Esophagus (tissue), 2 donors: Measurements from ENCODE around the gene SSBP3. TPM values are rescaled to one million over a fixed set of nuclear protein-coding genes. Genes with fewer than 3 reads are reported as not detected.
A peak's percentile ranks its signal among the peaks of the same experiment; 100 is the strongest.
"Not testable (repeated sequence)": the region's sequence is repeated elsewhere in the genome, so short reads cannot be mapped to it uniquely, and the experiment has no call there.

ENCODE experiments used
- H3K27ac ChIP-seq, 2 donors: one replicate each; pipeline ENCODE4 v1.5.1; 2013; ENCODE audit warnings: low read depth in 2 of 2, mild to moderate bottlenecking in 2 of 2, inconsistent platforms in 1 of 2, low read length in 1 of 2, moderate library complexity in 1 of 2
- H3K27me3 ChIP-seq, 2 donors: one replicate each; pipeline ENCODE4 v1.6.1; 2013; ENCODE audit warnings: low read length in 2 of 2, control low read depth in 1 of 2, mild to moderate bottlenecking in 1 of 2; ENCODE audit not compliant: insufficient read depth in 2 of 2, control insufficient read depth in 1 of 2
- H3K36me3 ChIP-seq, 2 donors: one replicate each; pipeline ENCODE4 v1.6.1; 2013; ENCODE audit warnings: low read length in 1 of 2; ENCODE audit not compliant: control insufficient read depth in 2 of 2, insufficient read depth in 2 of 2
- H3K4me1 ChIP-seq, 2 donors: one replicate each; pipeline ENCODE4 v1.6.1; 2013; ENCODE audit warnings: low read length in 1 of 2; ENCODE audit not compliant: control insufficient read depth in 2 of 2, insufficient read depth in 2 of 2
- H3K4me3 ChIP-seq, 2 donors: one replicate each; pipeline ENCODE4 v1.5.1; 2013; ENCODE audit warnings: low read length in 2 of 2, mild to moderate bottlenecking in 2 of 2, low read depth in 1 of 2, moderate library complexity in 1 of 2
- H3K9me3 ChIP-seq, 2 donors: one replicate each; pipeline ENCODE4 v1.6.1; 2013; ENCODE audit warnings: mild to moderate bottlenecking in 2 of 2, low read depth in 1 of 2, low read length in 1 of 2, moderate library complexity in 1 of 2; ENCODE audit not compliant: control insufficient read depth in 2 of 2, insufficient read depth in 1 of 2
- WGBS, 2 donors: extraction: QIAGEN DNeasy Blood & Tissue Kit; methylation state at CpG; one replicate each; pipeline ENCODE4 v1.1.7; 2013; 5-methylcytosine and 5-hydroxymethylcytosine counted together
- polyA plus RNA-seq, 2 donors: library from polyadenylated mRNA; stranded (reverse); fragments of 200-250 nt; gene quantifications; one replicate each; pipeline ENCODE4 v1.2.3, GENCODE V29; 2013
- donor health status: healthy with polysubstance abuse.
- donor health status: Bipolar disorder and iron deficiency.

Gene SSBP3
- polyA plus RNA-seq, 2 donors = 30.7 to 39.0 TPM

GRCh38 chr1:54212872-54213271, 193.3 kb downstream of the SSBP3 start:
- no peaks in the 10 kb centered on the region for H3K4me1 ChIP-seq
- 73 to 80% methylated on average over 1 of the region's 1 CpG for WGBS, 2 donors
- H3K36me3 ChIP-seq = peaks cover 29 to 55% of the 10 kb centered on the region in 2 donors

GRCh38 chr1:54207896-54208295, 198.3 kb downstream of the SSBP3 start:
- H3K9me3 ChIP-seq, H3K27ac ChIP-seq, H3K4me3 ChIP-seq, H3K27me3 ChIP-seq, H3K4me1 ChIP-seq: not testable (repeated sequence)
- WGBS, 2 donors = 55 to 67% methylated on average over 4 of the region's 4 CpGs
- H3K36me3 ChIP-seq = peaks cover 31 to 38% of the 10 kb centered on the region in 2 donors

More at GRCh38 chr1:54212872-54213271, 193.3 kb downstream of the SSBP3 start:
- H3K27ac ChIP-seq = no peak overlapping the region
- H3K9me3 ChIP-seq = no peaks in the 10 kb centered on the region
- no peak overlapping the region for H3K4me3 ChIP-seq
- H3K27me3 ChIP-seq = no peaks in the 10 kb centered on the region

- peaks cover 25 to 32% of the 10 kb centered on the region in 2 donors for H3K36me3 ChIP-seq
- H3K27ac ChIP-seq = no peak overlapping the region
- no peaks in the 10 kb centered on the region for H3K27me3 ChIP-seq
- WGBS, 2 donors = 34 to 82% methylated on average over 1 of the region's 1 CpG
- no peak overlapping the region for H3K4me3 ChIP-seq
- no peaks in the 10 kb centered on the region for H3K9me3 ChIP-seq
- H3K4me1 ChIP-seq = no peaks in the 10 kb centered on the region
Observed at GRCh38 chr1:54207287-54207686, 198.9 kb downstream of the SSBP3 start.

GRCh38 chr1:54204199-54204598, 202.0 kb downstream of the SSBP3 start:
- Histone ChIP-seq H3K27ac (no peak overlapping the region), H3K4me1 (peaks cover 4% of the 10 kb centered on the region in 2 donors), H3K4me3 (no peak overlapping the region), H3K36me3 (peaks cover 14 to 19% of the 10 kb centered on the region in 2 donors), H3K27me3 (no peaks in the 10 kb centered on the region), H3K9me3 (no peaks in the 10 kb centered on the region)
- 80 to 81% methylated on average over 7 of the region's 7 CpGs for WGBS, 2 donors

GRCh38 chr1:54200519-54200997, 205.6 kb downstream of the SSBP3 start:
- Histone ChIP-seq H3K4me1 (peaks cover 4% of the 10 kb centered on the region in 2 donors), H3K4me3 (peak overlapping the region; percentile 92 to 95), H3K9me3 (no peaks in the 10 kb centered on the region), H3K27ac (peak overlapping the region; percentile 65 to 67), H3K27me3 (no peaks in the 10 kb centered on the region), H3K36me3 (peaks cover 10 to 12% of the 10 kb centered on the region in 2 donors)
- 1 to 2% methylated on average over 15 of the region's 15 CpGs for WGBS, 2 donors

- Histone ChIP-seq H3K27me3 (no peaks in the 10 kb centered on the region), H3K27ac (peak within 1 kb of the TSS; percentile 65 to 67), H3K36me3 (peaks cover 11 to 16% of the 10 kb centered on the region in 2 donors), H3K9me3 (no peaks in the 10 kb centered on the region), H3K4me1 (peaks cover 4% of the 10 kb centered on the region in 2 donors), H3K4me3 (peak within 1 kb of the TSS; percentile 92 to 95)
- 0% methylated on average over 48 to 51 of the region's 51 CpGs for WGBS, 2 donors
Observed at GRCh38 chr1:54199765-54200518, 206.3 kb downstream of the SSBP3 start, which contains the start of the genes CYB5RL and MRPL37. Gene CYB5RL (minus strand): TSS chr1:54200030. CDS start chr1:54195616, 4,414 bp downstream. Gene MRPL37 (plus strand): TSS chr1:54200167. CDS start chr1:54200244, 77 bp downstream.

- peak overlapping the region in 1 of 2 donors; percentile 43 for H3K27ac ChIP-seq
- 14% methylated on average over 17 of the region's 17 CpGs for WGBS, 2 donors
Observed at GRCh38 chr1:54199151-54199764, 206.9 kb downstream of the SSBP3 start.

GRCh38 chr1:54193453-54193852, 212.7 kb downstream of the SSBP3 start:
- H3K36me3 ChIP-seq = peaks cover 9 to 13% of the 10 kb centered on the region in 2 donors
- no peaks in the 10 kb centered on the region for H3K27me3 ChIP-seq
- no peak overlapping the region for H3K27ac ChIP-seq
- no peak overlapping the region for H3K4me3 ChIP-seq
- no peaks in the 10 kb centered on the region for H3K4me1 ChIP-seq
- 91% methylated on average over 5 of the region's 5 CpGs for WGBS, 2 donors
- no peaks in the 10 kb centered on the region for H3K9me3 ChIP-seq

More at GRCh38 chr1:54199151-54199764, 206.9 kb downstream of the SSBP3 start:
- H3K36me3 ChIP-seq = peaks cover 6 to 10% of the 10 kb centered on the region in 2 donors
- no peaks in the 10 kb centered on the region for H3K9me3 ChIP-seq
- H3K4me3 ChIP-seq = peak overlapping the region; percentile 92 to 95
- no peaks in the 10 kb centered on the region for H3K27me3 ChIP-seq
- peaks cover 4% of the 10 kb centered on the region in 2 donors for H3K4me1 ChIP-seq

- H3K9me3 ChIP-seq = no peaks in the 10 kb centered on the region
- H3K27ac ChIP-seq = no peak overlapping the region
- no peaks in the 10 kb centered on the region for H3K27me3 ChIP-seq
- 33 to 94% methylated on average over 1 of the region's 1 CpG for WGBS, 2 donors
- H3K36me3 ChIP-seq = peaks cover 9 to 13% of the 10 kb centered on the region in 2 donors
- H3K4me1 ChIP-seq = no peaks in the 10 kb centered on the region
- no peak overlapping the region for H3K4me3 ChIP-seq
Observed at GRCh38 chr1:54191525-54191924, 214.7 kb downstream of the SSBP3 start.
